GM19438 (cell line): ENCODE results near the gene GET4.
"Not testable (repeated sequence)": the region's sequence is repeated elsewhere in the genome, so short reads cannot be mapped to it uniquely, and the experiment has no call there.

Experiments
- ATAC-seq: cut with Tn5 transposase; IDR thresholded peaks from one replicate; pipeline ENCODE4 v1.9.1; 2021; ENCODE audit warnings: low read depth; ENCODE audit not compliant: unreplicated experiment

The GET4 gene

DNA sequence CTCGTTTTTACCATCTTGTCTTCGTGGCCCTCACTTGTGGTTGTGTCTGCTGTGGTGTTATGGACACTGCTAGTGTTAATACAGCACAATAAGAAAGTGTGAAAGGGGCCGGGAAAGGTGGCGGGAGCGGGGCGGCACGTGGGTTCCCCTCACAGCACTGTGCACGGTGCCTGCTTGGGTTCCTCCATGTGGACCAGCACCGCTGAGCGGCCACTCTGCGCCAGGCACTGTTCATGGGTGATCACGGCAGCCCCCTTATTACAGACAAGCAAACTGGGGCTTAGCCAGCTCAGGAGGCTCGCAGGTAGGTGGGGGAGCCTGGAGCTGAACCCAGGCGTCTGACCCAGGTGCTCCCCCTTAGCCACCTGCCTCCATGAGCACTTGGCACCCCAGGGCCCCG is 31.8 kb upstream of the GET4 start:
- ATAC-seq: no peak

DNA sequence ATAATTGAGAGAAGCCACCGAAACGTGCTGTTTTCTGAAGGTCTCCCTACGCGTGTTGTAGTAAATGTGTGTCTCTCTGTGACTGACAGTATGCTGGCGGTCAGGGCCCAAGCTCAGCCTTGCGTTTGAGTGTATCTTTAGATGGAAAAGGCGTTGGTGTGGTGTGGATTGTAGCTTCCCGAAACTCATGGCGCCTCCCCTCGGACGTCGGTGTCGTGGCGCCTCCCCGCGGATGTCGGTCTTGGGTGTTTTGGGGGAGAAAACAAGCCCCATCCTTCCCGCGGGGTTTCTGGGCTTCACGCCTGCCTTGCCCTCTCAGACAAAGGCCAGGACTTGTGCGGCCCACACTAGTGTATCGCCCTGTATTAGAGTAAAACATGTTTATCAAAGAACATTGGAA is 31.3 kb upstream of the GET4 start:
- ATAC-seq: no peak

DNA sequence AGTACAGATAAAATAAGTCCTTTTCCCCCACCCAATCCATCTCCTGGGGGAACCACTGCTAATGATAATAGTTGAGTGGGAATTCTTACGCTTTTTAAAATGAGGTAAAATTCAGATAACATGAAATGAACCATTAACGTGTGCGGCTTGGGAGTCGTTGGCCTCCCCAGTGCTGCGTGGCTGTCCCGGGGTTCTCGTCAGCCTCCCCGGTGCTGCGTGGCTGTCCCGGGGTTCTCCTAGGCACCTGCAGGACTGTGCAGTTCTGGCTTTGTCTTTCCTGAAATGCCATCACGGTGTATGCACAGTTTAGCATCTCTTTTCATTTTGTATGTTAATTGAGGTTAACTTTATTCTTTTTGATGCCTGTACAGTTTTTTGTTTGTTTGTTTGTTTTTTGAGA is 30.6 kb upstream of the GET4 start:
- ATAC-seq: no peak

DNA sequence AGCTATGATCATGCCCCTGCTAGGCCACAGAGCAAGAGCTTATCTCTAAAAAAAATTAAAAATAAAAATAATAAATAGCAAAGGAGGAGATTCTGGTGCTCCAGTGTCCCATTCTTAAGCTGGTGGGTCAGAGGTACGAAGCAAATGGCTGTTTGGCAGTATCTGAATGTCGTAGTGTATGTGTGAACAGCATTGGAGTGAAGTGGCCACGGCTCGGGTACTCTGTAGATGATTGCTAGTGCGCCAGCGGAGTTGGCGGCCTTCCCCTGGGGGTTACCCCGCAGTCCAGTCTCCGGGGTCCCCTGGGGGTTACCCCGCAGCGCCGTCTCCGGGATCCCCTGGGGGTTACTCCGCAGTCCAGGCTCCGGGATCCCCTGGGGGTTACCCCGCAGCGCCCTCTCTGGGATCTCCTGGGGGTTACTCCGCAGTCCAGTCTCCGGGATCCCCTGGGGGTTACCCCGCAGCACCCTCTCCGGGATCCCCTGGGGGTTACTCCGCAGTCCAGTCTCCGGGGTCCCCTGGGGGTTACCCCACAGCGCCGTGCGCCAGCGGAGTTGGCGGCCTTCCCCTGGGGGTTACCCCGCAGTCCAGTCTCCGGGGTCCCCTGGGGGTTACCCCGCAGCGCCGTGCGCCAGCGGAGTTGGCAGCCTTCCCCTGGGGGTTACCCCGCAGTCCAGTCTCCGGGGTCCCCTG is 29.2 kb upstream of the GET4 start:
- ATAC-seq: not testable (repeated sequence)

DNA sequence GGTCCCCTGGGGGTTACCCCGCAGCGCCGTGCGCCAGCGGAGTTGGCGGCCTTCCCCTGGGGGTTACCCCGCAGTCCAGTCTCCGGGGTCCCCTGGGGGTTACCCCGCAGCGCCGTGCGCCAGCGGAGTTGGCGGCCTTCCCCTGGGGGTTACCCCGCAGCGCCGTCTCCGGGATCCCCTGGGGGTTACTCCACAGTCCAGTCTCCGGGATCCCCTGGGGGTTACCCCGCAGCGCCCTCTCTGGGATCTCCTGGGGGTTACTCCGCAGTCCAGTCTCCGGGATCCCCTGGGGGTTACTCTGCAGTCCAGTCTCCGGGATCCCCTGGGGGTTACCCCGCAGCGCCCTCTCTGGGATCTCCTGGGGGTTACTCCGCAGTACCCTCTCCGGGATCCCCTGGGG is 28.6 kb upstream of the GET4 start:
- ATAC-seq: not testable (repeated sequence)

DNA sequence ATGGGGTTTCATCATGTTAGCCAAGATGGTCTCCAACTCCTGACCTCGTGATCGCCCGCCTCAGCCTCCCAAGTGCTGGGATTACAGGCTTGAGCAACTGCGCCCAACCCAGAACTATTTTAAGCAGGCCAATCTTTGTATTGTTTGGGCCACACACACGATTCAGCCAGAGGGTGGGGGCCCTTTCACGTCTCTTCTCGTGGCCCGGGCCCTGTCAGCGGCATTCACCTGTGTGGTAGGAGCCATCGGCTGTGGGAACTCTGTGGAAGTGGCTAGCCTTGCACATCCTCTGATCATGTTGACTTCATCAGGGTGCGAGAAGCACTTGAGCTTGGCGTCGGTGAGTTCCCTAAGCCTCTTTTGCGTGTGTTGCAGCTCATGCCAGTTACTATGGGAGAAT is 27.2 kb upstream of the GET4 start:
- ATAC-seq: no peak

DNA sequence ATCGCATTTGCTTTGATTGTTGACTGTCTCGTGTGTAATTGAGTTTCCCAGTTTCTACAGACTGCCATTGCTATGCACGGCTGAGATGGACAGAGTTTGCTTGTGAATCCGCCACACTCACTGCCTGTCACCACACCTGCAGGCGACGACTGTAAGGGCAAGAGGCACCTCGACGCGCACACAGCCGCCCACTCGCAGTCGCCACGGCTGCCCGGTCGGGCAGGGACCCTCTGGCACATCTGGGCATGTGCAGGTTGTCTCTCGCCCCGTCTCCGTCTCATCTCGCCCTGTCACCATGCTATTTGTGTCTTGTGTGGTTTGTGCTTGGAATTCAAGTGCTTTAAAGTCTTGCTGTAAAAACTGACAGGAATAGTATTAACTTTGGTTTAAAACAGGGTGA is 26.6 kb upstream of the GET4 start:
- ATAC-seq: no peak

DNA sequence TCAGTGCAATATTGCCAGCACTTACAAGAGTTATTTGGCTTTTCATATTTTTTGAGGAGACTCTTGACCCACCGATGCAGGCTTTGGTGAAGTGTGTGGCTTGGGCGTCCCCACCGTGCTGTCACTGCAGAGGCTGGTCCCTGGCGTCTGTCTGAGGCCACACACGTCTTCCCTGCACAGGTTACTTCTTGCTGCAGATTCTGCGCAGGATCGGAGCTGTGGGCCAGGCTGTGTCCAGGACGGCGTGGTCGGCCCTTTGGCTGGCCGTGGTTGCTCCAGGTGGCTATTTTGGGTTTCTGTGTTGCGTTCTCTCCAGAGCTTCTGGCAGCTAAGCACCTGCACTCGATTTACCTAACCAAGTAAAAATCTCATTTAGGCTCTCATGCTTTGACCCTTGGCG is 25.1 kb upstream of the GET4 start:
- ATAC-seq: no peak

DNA sequence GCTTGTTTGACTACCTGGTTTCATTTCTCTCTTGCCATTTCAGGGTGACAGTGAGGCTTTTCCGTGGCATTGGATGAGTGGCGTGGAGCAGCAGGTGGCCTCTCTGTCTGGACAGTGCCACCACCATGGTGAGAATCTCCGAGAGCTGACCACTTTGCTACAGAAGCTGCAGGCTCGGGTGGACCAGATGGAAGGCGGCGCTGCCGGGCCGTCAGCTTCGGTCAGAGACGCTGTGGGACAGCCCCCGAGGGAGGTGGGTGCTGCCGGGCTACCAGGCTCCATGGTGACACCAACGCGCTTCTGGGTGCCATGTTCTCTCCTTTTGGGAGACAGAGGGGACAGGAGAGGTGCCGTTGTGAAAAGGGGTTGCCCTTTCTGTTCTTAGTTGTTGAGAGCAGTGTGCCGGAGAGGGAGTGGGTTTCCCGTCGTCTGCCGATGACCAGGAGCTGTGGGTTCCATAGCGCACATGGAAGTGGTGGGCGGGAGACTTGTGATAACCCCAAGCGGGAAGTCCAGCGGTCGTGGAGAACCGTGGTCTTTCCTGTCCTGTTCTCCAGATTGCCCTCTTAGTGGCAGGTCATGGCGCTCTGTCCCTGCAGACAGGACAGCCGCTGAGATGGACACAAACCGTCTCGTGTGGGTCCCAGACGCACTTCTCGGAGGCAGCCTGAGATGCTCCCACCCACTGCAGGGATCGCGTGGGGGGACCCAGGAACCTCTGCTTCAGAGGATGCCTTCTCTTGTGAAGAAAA is 22.8 kb upstream of the GET4 start:
- ATAC-seq: no peak

DNA sequence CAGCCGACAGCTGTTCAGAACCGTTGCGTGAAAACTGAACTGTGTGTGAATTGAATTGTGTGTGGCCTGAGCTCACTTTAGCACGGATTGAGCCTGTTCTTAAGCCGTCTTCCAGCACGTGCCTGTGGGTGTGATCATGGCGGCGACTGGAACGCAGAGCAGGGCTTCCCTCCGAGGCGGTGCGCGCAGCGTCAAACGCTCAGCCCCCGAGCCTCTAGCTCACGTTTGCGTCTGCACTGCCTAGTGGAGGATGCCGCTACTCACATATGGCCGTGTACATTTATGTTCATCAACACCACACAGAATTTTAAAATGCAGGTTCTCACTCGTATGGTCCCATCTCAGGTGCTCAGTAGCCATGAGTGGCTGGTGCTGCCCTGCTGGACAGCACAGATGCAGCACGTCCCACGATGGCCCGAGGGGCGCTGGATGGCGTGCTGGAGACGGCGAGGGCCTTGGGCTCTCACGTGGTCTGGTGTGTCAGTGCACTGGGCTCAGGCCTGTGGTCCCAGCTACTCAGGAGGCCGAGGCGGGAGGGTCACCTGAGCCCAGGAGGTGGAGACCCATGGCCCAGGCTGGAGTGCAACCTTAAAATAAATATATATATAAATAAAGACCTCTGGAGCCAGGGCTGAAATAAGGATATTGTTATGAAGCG is 22.1 kb upstream of the GET4 start:
- no peak for ATAC-seq

DNA sequence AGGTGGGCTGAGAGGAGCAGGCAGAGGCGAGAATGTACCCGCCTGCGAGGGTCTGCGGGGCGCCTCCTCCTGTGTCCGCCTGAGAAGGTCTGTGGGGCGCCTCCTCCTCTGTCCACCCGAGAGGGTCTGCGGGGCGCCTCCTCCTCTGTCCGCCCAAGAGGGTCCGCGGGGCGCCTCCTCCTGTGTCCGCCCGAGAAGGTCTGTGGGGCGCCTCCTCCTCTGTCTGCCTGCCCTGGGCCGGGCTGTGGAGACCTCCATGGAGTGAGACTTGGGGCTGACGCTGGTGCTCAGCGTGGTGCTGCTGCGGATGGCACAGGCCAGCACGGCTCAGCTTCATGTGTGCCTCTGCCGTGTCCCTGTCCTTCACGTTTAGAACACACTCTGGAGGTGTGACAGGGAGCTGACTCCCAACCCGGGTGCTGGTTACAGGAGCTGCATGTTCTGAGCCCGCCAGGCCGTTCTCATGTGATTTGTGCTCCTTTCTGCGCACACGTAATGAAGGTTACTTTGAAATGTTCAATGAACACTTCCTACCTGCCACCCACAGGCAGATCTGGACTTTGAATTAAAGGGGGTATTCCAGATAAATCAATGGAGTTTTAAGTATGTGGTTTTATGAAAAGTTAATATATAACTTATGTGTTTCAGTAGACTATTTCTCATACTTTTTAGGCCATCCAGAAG is 20.5 kb upstream of the GET4 start:
- no peak for ATAC-seq

DNA sequence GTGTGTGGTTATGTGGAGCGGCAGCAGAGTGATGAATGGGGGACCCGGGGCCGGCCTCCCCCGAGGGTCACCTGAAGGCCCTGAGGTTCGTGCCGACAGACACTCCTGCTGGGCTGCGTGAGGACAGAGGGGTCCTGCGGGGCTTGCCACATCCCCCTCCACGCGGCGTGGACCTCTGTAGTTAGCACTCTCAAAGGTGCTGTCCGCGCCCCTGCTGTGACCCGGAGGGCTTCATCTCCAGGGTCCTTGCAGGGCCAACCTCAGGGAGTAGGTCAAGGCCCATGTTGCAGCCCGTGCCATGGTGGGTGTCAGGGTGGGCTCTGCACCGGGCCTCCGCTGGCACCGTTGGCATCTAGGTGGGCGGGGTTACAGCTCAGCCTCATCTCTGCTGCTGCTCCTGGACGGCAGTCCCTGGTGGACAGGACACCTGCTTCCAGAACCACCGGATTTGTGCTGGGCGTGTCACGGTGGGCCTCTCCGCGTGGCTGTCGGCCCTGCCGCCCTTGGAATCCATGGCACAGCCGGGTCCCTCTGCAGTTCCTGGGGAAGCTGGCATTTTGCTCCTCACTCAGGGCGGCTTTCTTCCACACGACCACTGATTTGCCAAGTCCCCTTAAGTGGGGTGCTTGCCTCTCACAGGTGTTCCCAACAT is 19.8 kb upstream of the GET4 start:
- no peak for ATAC-seq

DNA sequence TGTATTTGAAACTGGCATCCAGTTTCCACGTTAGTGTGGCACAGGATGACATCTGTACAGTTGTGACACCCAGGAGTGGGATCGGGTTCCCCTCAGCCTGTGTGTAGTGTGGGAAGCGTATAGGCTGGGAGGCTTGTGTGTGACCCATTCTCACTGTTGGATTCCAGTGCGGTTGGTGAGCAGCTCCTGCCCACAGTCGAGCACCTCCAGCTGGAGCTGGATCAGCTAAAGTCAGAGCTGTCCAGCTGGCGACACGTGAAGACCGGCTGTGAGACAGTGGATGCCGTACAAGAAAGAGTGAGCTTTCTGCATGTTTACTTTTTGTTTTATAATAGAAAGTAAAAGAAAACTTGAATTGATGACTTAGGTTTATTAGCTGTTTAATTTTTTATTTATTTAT is 18.7 kb upstream of the GET4 start:
- ATAC-seq: no peak

DNA sequence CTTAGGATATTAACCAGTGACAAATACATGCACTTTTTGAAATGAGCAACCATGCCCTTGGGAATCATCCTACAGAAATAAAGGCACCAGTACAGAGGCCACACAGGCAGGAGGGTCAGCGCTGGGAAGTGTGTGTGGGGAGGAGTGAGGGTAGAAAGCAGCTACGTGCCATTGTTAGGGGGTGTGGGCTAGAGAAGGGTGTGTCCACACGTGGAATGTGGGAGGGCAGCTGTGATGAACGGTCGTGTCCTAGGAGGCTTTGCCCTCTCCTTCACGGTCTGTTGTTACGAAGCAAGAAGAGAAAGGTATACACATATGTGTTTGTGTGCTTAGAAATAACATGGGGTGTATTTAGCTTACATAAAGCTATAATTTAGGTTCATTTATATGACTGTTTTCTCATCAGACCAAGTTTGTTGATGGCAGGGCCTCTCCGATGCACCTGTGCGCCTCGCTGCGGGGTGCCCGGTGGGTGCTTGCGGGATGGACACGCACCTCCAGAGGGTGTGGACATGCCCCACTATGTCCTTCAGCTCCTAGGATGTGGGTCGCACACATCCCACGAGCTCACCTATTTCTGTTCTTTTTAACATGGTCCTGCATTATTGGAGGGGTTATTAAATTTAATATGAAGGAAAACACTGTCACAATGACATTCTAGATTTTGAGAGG is 16.9 kb upstream of the GET4 start:
- ATAC-seq: no peak

DNA sequence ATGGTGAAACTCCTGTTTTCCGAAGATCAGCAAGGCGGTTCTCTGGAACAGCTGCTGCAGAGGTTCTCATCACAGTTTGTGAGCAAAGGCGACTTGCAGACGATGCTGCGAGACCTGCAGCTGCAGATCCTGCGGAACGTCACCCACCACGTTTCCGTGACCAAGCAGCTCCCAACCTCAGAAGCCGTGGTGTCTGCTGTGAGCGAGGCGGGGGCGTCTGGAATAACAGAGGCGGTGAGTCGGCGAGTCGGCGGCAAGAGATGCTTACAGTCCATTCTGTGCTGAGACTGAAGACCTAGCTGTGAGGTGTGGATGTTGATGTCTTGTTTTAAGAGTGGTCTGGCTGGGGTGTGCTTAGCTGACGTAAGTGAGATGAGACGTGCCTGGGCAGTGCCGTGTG is 16.2 kb upstream of the GET4 start:
- no peak for ATAC-seq

DNA sequence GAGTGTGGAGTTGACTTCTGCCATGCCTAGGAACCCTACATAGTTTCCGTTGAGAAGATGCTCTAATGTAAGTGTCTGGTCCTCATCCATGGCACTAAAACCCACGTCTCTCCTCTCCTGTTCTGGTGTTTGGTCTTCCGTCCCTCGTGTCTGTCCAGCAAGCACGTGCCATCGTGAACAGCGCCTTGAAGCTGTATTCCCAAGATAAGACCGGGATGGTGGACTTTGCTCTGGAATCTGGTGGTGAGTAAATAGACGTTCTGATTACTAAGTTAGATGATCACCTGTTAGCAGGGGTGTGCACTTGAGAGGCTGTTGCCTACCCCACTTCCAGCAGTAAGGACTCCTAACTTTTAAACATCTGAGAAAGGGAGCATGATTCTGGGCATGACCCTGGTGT is 15.1 kb upstream of the GET4 start:
- no peak for ATAC-seq

DNA sequence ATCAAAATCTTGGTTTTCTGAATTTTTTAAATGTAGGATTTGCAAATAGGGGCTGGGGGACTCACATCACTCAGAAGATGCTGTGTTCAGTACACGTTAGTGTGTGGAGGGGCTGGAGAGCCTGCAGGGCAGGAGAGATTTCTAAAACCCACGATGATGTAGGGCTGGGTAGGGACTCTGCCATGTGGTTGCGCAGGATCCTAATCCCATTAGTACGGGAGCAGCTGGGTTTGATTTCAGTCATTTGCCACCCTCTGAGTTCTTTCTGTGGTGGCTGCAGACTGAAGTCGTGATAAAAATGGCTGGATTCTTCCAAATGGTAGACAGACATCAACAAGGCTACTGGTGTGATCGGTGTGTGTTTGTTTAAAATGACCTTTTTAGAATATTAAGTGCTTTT is 14.2 kb upstream of the GET4 start:
- no peak for ATAC-seq

DNA sequence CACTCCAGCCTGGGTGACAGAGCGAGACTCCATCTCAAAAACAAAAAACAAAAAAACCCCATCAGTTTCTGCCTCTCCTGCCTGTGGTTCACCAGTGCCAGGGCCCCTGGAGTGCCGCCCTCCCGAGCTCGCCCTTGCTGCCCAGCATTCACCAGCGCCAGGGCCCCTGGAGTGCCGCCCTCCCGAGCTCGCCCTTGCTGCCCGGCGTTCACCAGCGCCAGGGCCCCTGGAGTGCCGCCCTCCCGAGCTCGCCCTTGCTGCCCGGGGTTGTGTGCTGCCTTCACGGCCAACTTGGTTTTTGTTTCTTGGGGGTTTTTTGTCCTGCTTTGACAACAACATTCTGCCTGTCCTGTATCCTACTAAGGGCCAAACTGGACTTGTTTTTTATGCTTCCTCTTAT is 13.2 kb upstream of the GET4 start:
- no peak for ATAC-seq

DNA sequence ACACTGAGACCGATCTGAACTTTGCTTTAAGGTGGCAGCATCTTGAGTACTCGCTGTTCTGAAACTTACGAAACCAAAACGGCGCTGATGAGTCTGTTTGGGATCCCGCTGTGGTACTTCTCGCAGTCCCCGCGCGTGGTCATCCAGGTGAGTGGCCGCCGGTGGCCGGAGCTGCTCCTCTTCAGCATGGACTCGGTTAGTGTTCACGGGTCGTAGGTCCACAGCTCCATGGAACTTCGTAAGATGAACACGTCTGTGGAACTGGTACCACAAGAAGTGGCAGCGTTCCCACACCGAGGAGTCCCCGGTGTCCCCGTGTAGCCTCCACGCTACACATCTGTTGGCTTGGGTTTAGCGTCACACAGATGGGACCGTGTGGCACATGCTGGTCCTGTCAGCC is 10.4 kb upstream of the GET4 start:
- ATAC-seq: no peak

DNA sequence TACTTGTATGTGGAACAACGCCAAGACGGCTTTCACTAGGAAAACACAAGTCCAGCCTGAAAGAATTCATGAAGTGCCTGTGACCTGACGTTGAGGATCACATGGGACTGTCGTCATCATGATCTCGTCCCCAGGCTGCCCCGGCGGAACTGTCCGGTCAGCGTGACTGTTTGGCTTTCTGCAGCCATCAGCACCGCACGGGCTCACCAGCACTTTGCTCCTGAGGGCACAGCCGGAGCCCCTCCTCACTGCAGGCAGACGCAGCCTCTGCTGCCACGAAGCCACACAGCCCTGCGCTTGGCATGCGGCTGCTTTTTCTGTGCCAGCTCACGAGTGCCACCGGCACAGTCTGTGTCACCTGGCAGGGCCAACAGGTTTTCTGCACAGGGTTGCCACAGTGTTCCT is 9.4 kb upstream of the GET4 start:
- no peak for ATAC-seq
